Suprapubic skin (tissue), 4 donors: ENCODE measurements around the gene GPR146. TPM values are rescaled to one million over a fixed set of nuclear protein-coding genes. Genes with fewer than 3 reads are reported as not detected.
A peak's percentile ranks its signal among the peaks of the same experiment; 100 is the strongest.

Source experiments
- DNase-seq, 2 donors: peaks; one replicate each; pipeline ENCODE4 v3.0.0-alpha.2; 2019; ENCODE audit warnings: low spot score in 2 of 2
- H3K27ac ChIP-seq: fragments of 200-600 bp; sonication (generic); one replicate; pipeline ENCODE4 v1.5.1; 2019
- H3K27me3 ChIP-seq: fragments of 200-600 bp; sonication (generic); one replicate; pipeline ENCODE4 v1.5.1; 2019
- H3K36me3 ChIP-seq: fragments of 200-600 bp; sonication (generic); one replicate; pipeline ENCODE4 v1.5.1; 2019
- H3K4me1 ChIP-seq: fragments of 200-600 bp; sonication (generic); one replicate; pipeline ENCODE4 v1.5.1; 2019
- H3K4me3 ChIP-seq: fragments of 200-600 bp; sonication (generic); one replicate; pipeline ENCODE4 v1.5.1; 2019; ENCODE audit warnings: mild to moderate bottlenecking
- H3K9me3 ChIP-seq: fragments of 200-600 bp; sonication (generic); one replicate; pipeline ENCODE4 v1.5.1; 2019
- CTCF ChIP-seq, 2 donors: fragments of 200-600 bp in 1 of 2; fragments of 450-650 bp in 1 of 2; sonication (generic) in 1 of 2; IDR thresholded peaks; one replicate each; pipeline ENCODE4 v1.5.1; 2016 to 2019; ENCODE audit warnings: antibody characterized with exemption in 2 of 2, mild to moderate bottlenecking in 1 of 2, moderate library complexity in 1 of 2
- EP300 ChIP-seq: sonication (generic); formaldehyde crosslinking; IDR thresholded peaks from one replicate; pipeline ENCODE4 v1.6.1; 2017; ENCODE audit warnings: antibody characterized with exemption
- POLR2A ChIP-seq, 2 donors: fragments of 450-650 bp; IDR thresholded peaks; one replicate each; pipeline ENCODE4 v1.6.1; 2017; ENCODE audit warnings: antibody characterized with exemption in 2 of 2, mild to moderate bottlenecking in 2 of 2, moderate library complexity in 2 of 2
- POLR2AphosphoS5 ChIP-seq, 3 donors: sonication (generic); formaldehyde crosslinking; IDR thresholded peaks; one replicate each; pipeline ENCODE4 v1.6.1; 2017; ENCODE audit warnings: antibody characterized with exemption in 3 of 3
- WGBS: methylation state at CpG from one replicate; pipeline ENCODE4 v1.1.5; 2018; 5-methylcytosine and 5-hydroxymethylcytosine counted together
- total RNA-seq, 4 donors: library from RNA; depleted of rRNA; stranded (reverse); fragments of >200 nt; gene quantifications; one replicate each; pipeline ENCODE4 v1.1.0, GENCODE V29; 2016

The GPR146 gene
- total RNA-seq, 4 donors from 2014 or later, result 24.1 to 50.8 (median 39.3) TPM

GRCh38 chr7:1041551-1042491 lies 2.5 kb upstream of the GPR146 start:
- Histone ChIP-seq H3K27me3 (no peaks in the 10 kb centered on the region), H3K4me1 (peaks cover 57% of the 10 kb centered on the region), H3K4me3 (no peak overlapping the region), H3K9me3 (no peaks in the 10 kb centered on the region), H3K36me3 (no peaks in the 10 kb centered on the region), H3K27ac (no peak overlapping the region)
- TF ChIP-seq POLR2AphosphoS5 (IDR thresholded peaks at IDR 0.05), result no peak
- TF ChIP-seq EP300, result no peak
- no peak for TF ChIP-seq CTCF (IDR thresholded peaks at IDR 0.05)
- no peak for TF ChIP-seq POLR2A (IDR thresholded peaks at IDR 0.05)
- no peak for DNase-seq
- WGBS, result 76% methylated on average over 14 of the region's 40 CpGs

DNA sequence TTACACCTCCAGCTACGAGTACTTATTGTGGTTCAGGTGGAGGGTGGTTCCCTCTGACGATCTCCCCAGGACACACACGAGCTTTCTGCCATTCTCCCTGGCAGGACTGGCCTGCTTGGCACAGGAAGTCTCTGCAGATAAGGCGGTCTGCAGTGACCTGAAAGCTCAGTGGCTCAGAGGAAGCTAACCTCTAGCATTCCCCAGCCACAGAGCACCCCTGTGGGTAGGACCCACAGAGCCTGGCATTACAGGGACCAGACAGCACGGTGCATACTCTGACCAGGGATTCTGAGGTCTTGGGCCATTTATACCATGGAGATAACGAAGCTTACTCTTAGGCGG lies 1.9 kb upstream of the GPR146 start:
- 76% methylated on average over 7 of the region's 7 CpGs for WGBS

GRCh38 chr7:1043552-1044188 lies 676 bp upstream of the GPR146 start:
- Histone ChIP-seq H3K4me1 (peaks cover 74% of the 10 kb centered on the region), H3K36me3 (no peaks in the 10 kb centered on the region), H3K27me3 (no peaks in the 10 kb centered on the region), H3K27ac (peak overlapping the region; percentile 79), H3K9me3 (no peaks in the 10 kb centered on the region), H3K4me3 (peak overlapping the region; percentile 75)
- no peak for DNase-seq
- WGBS, result 17% methylated on average over 10 of the region's 18 CpGs
- TF ChIP-seq EP300 (no peak), CTCF (IDR thresholded peaks at IDR 0.05) (no peak), POLR2AphosphoS5 (IDR thresholded peaks at IDR 0.05) (no peak), POLR2A (IDR thresholded peaks at IDR 0.05) (no peak)

More for the DNA sequence above, 1.9 kb upstream of the GPR146 start:
- H3K36me3 ChIP-seq, result no peaks in the 10 kb centered on the region
- TF ChIP-seq POLR2AphosphoS5 (IDR thresholded peaks at IDR 0.05) (no peak), EP300 (no peak), POLR2A (IDR thresholded peaks at IDR 0.05) (no peak), CTCF (IDR thresholded peaks at IDR 0.05) (no peak)
- H3K9me3 ChIP-seq, result no peaks in the 10 kb centered on the region
- no peak overlapping the region for H3K27ac ChIP-seq
- DNase-seq, result no peak
- peaks cover 63% of the 10 kb centered on the region for H3K4me1 ChIP-seq
- no peak overlapping the region for H3K4me3 ChIP-seq
- H3K27me3 ChIP-seq, result no peaks in the 10 kb centered on the region

DNA sequence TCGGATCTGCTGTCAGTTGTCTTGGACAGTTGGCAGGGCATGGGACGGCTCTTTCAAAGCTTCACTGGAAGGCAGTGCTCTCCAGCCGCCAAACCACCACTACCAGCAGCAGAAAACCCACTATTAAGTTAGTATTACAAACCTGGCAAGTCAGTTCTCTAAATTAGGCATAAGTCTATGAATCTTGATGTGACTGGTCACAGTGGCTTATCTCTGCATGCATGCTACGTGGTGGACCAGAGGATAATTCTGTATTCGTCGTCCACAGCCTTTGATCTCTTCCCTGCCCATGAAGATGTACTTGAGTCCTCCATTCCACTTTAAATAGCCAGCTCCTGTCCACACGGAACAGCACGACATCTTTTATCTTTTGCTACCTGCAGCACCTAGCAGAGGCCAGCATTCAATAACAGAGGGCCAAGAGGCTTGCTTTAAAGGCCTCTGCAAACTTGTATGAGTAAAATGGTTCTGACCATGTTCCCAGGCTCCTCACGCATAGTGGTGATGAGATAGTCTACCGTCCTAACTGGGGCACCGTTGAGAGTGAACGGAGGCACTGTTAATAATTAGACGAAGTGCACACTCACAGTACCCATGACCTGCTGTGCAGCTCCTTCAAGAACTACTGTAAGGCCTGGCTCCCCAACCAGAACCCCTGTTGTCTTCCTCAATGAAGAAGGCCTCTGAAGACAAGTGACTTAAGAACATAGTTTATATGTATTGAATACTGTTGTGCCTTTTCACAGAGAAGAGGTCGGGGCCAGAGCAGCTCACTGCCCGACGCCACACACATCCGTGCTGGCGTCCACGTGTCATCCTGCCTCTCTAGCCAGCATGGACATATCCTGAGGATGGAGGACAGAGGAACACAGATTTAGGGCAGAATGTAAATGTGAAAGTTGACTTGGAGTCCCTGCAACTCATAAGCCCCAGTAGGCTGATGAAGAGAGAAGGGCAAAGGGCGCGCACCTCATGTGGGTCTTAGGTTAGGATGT lies 1.0 kb downstream of the GPR146 start:
- Histone ChIP-seq H3K9me3 (no peaks in the 10 kb centered on the region), H3K4me3 (peak overlapping the region; percentile 75), H3K36me3 (no peaks in the 10 kb centered on the region), H3K4me1 (peaks cover 79% of the 10 kb centered on the region), H3K27ac (peak overlapping the region; percentile 79), H3K27me3 (no peaks in the 10 kb centered on the region)
- 74% methylated on average over 21 of the region's 21 CpGs for WGBS
- TF ChIP-seq CTCF (IDR thresholded peaks at IDR 0.05), result no peak
- no peak for DNase-seq
